Activated B cell treated with CpG ODN at 0.5 μM for 24 hours (primary cell): ENCODE data around the gene ZNF441. TPM values are rescaled to one million over a fixed set of nuclear protein-coding genes. Genes with fewer than 3 reads are reported as not detected.

Source experiments
- ATAC-seq: fragments of 200-7000 bp; cut with Tn5 transposase; one replicate; pipeline ENCODE4 v1.10.0; 2021; ENCODE audit warnings: low read depth, mild to moderate bottlenecking, moderate library complexity
- CTCF ChIA-PET: fragments of 350-600 bp; sonication (Branson Sonifier 250); formaldehyde crosslinking; loops from one replicate; lab custom pipeline; 2021; ENCODE audit warnings: antibody characterized with exemption; lab: Charles Lee
- POLR2A ChIA-PET: fragments of 350-600 bp; sonication (Branson Sonifier 250); formaldehyde crosslinking; loops from one replicate; lab custom pipeline; 2021; ENCODE audit warnings: antibody characterized with exemption; lab: Charles Lee
- DNase-seq: peaks from one replicate; pipeline ENCODE4 v3.0.0; 2022
- H3K27ac Mint-ChIP-seq: one replicate; pipeline ENCODE4 v1.8.0; 2020; ENCODE audit warnings: mixed read lengths
- H3K27me3 Mint-ChIP-seq: one replicate; pipeline ENCODE4 v1.8.0; 2021; ENCODE audit warnings: mixed read lengths
- H3K36me3 Mint-ChIP-seq: one replicate; pipeline ENCODE4 v1.8.0; 2021; ENCODE audit warnings: low read depth, mixed read lengths
- H3K4me1 Mint-ChIP-seq: one replicate; pipeline ENCODE4 v1.8.0; 2021; ENCODE audit warnings: mixed read lengths
- H3K4me3 Mint-ChIP-seq: one replicate; pipeline ENCODE4 v1.8.0; 2020; ENCODE audit warnings: mild to moderate bottlenecking, mixed read lengths
- H3K9me3 Mint-ChIP-seq: one replicate; pipeline ENCODE4 v1.8.0; 2020; ENCODE audit warnings: mixed read lengths
- CTCF ChIP-seq: fragments of 200-600 bp; IDR thresholded peaks from one replicate; pipeline ENCODE4 v1.8.0; 2022; ENCODE audit warnings: antibody characterized with exemption, mild to moderate bottlenecking
- intact Hi-C: fragments of 100-400 bp; cut with micrococcal nuclease; formaldehyde crosslinking; loops from one replicate; pipeline ENCODE4 v1.15.1; 2024
- total RNA-seq: library from RNA; stranded (reverse); gene quantifications from 2 replicates; pipeline ENCODE4 v1.2.3, GENCODE V29; 2022

ZNF441 gene
- total RNA-seq, 1 donor from 2014 or later = 23.9 TPM

- POLR2A ChIA-PET = interaction anchor here (0.5 to 0.7 kb wide), 2 partner anchors 10 to 46 kb away, joined by 3 to 12 read pairs; no protein-coding TSS in a partner anchor
- H3K4me3 Mint-ChIP-seq = peak overlapping the region; percentile 46
- peaks cover 25% of the 10 kb centered on the region for H3K4me1 Mint-ChIP-seq
- no peaks in the 10 kb centered on the region for H3K27me3 Mint-ChIP-seq
- no peak overlapping the region for H3K27ac Mint-ChIP-seq
- TF ChIP-seq CTCF = no peak
- peaks cover 3% of the 10 kb centered on the region for H3K36me3 Mint-ChIP-seq
- H3K9me3 Mint-ChIP-seq = no peaks in the 10 kb centered on the region
- DNase-seq (peak; percentile 15), ATAC-seq (no peak)
- CTCF ChIA-PET = no interaction called here
- intact Hi-C loops = loop anchor here (5.0 kb wide), 1 partner anchor 876 kb away; the partner anchor contains the start of genes ZNF490 and ZNF791
Observed at GRCh38 chr19:11736696-11737095, 30.1 kb upstream of the ZNF441 start.

- CTCF ChIA-PET = no interaction called here
- peak; percentile 43 for ATAC-seq
- intact Hi-C loops = loop anchor here (1.0 to 5.0 kb wide), 4 partner anchors 43 to 874 kb away; partner anchors contain the start of genes ZNF440, ZNF490, ZNF627 and ZNF791
- peak overlapping the region; percentile 99 for H3K4me3 Mint-ChIP-seq
- POLR2A ChIA-PET = interaction anchor here (1.8 kb wide), 1 partner anchor 28 kb away, joined by 9 read pairs; the partner anchor contains the start of gene ZNF441
- H3K4me1 Mint-ChIP-seq = peaks cover 25% of the 10 kb centered on the region
- H3K27me3 Mint-ChIP-seq = no peaks in the 10 kb centered on the region
- no peaks in the 10 kb centered on the region for H3K9me3 Mint-ChIP-seq
- TF ChIP-seq CTCF = no peak
- peaks cover 3% of the 10 kb centered on the region for H3K36me3 Mint-ChIP-seq
- peak; percentile 46 for DNase-seq
- peak overlapping the region; percentile 91 for H3K27ac Mint-ChIP-seq
Observed at GRCh38 chr19:11737964-11738745, 28.6 kb upstream of the ZNF441 start.

GRCh38 chr19:11738746-11739620, 27.8 kb upstream of the ZNF441 start, which contains the start of gene ZNF823:
Gene ZNF823 (minus strand): TSS chr19:11738946. CDS start chr19:11738819, 127 bp downstream.
- intact Hi-C loops = loop anchor here (1.0 to 5.0 kb wide), 8 partner anchors 27 to 873 kb away; partner anchors contain the start of genes ZNF136, ZNF440, ZNF441 and ZNF490
- peak; percentile 87 for DNase-seq
- Mint-ChIP-seq H3K4me3 (peak within 1 kb of the TSS; percentile 99), H3K27me3 (peaks cover 1% of the 10 kb centered on the region), H3K36me3 (peaks cover 3% of the 10 kb centered on the region), H3K4me1 (peaks cover 25% of the 10 kb centered on the region), H3K27ac (peak within 1 kb of the TSS; percentile 91), H3K9me3 (no peaks in the 10 kb centered on the region)
- no peak for TF ChIP-seq CTCF
- peak; percentile 98 for ATAC-seq
- ChIA-PET CTCF (no interaction called here), POLR2A (interaction anchor here (1.8 kb wide), 1 partner anchor 28 kb away, joined by 9 read pairs; the partner anchor contains the start of gene ZNF441)

GRCh38 chr19:11745869-11746268, 20.9 kb upstream of the ZNF441 start:
- no peak for ATAC-seq
- Mint-ChIP-seq H3K9me3 (peaks cover 23% of the 10 kb centered on the region), H3K4me3 (no peak overlapping the region), H3K4me1 (no peaks in the 10 kb centered on the region), H3K27ac (no peak overlapping the region), H3K27me3 (peaks cover 5% of the 10 kb centered on the region), H3K36me3 (peaks cover 7% of the 10 kb centered on the region)
- POLR2A ChIA-PET = no interaction called here
- no peak for TF ChIP-seq CTCF
- no peak for DNase-seq
- CTCF ChIA-PET = no interaction called here
- intact Hi-C loops = no loop called here
